Activated CD4-positive, CD25-positive, alpha-beta regulatory T cell treated with anti-CD3 and anti-CD28 coated beads, Interleukin-2, amount 50 U/mL, for 24 hours (primary cell): Measurements from ENCODE around the gene NOXO1.

Experiments used
- ATAC-seq, 2 donors: fragments of 150-1000 bp; cut with Tn5 transposase; one replicate each; pipeline ENCODE4 v1.10.0; 2021; ENCODE audit warnings: mild to moderate bottlenecking in 1 of 2, moderate library complexity in 1 of 2

Gene NOXO1

DNA sequence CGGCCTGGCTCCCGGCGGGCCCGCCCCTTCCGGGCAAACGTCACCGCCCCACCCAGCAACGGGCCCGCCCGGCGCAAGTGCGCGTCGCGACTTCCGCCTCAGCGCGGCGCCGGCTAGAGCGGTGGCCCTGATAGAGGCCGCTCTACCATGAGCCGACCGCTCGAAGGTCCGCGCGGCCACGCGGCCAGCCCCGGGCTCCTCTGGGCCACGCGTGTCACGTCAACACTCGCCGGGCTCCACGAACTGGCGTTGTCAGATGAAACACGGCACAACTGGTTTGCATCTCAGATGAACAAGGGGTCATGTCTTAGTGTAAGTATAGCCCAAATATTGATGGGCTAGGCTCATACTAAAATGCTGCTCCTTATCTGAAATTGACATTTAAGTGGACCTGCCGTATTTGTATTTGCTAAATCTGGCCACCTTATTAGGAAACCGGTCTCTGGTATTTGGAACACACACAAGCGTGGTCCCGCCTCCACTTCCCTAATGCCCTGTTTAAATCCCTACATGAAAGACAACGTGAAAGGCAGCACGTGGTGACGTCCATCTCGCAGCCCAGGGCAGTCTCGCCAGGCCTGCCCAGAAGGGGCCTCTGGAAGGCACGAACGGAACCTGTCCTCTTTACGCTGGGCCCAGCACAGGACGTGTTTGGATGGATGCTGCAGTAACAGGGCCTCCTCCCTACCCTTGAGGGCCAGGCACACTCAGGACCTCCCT is 28.7 kb upstream of the NOXO1 start, which contains the start of gene ZNF598:
Gene ZNF598 (minus strand): TSS at position 31 of the 720 bp plus-strand sequence.
- ATAC-seq = peak; percentile 97

DNA sequence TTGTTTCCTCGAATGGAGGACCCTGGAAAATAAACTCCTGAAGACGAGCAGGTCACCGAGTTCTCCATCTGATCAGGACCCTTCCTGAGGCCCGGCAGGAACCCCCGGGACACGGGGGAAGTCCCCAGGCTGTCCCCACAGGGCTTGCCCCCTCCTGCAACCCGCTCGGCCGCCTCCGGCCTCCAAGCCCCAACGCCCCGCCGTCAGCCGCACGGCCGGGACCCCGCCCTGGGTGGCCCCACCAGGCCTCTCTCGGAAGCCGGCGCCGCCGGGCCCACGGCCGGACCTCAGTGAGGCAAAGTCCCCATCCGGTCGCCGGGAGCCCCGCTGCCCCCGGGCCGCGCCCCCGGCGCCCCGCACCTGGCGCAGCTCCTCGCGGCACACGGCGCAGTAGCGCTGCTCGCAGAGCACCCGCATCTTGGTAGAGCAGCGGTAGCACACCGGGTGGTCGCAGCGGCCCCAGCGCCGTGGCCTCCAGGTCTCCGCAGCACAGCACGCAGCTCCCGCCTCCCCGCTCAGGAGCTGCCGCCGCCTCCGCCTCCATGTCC is 28.0 kb upstream of the NOXO1 start:
- peak; percentile 31 to 50 for ATAC-seq

DNA sequence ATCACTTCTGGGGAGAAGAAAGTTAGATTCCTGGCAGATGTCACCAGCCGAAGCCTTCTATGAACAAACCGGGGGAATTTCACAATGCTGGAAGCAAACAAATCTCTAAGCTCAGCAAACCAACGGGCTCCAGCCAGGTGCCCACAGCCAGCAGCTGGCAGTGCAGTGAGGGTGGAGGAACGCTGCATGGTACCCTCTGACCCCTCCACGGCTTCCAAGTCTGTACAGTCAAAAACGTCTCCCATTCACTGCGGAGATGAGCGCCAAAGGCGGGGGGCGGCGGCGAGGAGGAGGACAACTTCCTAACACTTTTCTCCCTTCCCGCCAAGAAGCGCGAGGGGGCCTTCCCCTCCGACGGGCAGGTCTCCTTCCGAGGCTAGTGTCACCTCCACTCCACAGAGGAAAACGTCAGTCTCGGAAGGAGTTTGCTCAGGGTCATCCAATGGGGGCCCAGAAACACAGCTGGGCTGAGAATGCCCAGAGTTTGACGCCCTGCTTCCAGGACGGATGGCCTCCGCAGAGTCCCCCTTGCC is 27.4 kb upstream of the NOXO1 start:
- no peak for ATAC-seq

DNA sequence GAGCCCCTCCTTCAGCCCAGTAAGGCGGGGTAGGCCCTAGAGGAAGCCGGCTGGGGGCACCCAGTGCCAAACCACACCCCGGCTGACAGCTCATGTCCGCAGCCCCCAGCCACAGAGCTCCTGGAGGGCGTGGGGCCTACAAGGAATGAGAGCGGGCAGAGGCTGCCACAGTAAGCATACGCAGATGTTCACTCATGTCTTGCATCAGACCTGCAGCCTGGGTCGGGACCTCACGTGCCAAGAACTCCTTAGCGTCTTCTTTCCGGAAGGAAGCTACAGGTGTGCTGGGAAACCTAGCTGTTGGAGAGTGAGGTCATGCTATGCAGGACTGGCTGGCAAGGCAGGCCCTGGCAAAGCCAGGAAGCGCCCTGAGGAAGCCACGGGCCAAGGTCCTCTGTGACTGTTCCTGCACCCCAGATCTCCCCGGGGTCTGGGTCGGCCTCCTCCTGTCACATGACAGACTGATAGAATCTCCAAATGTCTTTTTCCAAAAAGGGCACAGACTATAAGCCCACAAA is 26.8 kb upstream of the NOXO1 start:
- no peak for ATAC-seq

DNA sequence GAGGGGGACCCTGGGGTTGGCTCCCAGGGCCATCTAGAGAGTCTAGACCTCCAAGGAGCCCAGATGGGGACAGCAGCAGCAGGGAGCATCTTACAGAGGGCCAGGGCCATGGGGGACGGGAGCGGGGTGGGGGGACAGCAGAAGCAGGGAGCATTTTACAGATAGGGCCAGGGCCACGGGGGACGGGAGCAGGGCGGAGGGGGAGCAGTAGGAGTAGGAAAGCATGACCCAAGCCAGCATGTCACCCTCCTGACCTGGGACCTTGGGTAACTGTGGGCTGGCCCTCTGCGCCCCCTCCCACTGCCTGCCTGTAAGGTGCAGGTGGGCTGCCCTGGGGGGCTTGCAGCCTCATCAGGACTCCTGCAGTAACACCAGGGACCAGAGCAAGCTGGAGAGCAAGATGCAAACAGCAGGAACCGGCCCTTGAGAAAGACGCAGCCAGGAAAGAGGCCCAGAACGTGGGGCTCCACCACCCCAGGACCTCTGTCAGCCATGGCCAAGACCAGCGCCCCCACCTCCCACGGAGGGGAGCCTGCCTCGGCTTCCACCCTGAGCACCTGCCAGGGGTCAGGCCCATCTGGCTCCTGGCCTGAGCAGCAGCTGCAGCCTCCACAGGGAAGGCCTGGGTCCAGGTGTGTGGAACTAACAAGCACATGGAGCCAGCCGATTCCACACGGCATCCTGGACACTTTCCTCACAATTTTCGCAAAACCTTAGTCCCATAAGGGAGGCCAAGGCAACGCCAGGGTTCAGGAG is 26.0 kb upstream of the NOXO1 start:
- ATAC-seq = no peak

DNA sequence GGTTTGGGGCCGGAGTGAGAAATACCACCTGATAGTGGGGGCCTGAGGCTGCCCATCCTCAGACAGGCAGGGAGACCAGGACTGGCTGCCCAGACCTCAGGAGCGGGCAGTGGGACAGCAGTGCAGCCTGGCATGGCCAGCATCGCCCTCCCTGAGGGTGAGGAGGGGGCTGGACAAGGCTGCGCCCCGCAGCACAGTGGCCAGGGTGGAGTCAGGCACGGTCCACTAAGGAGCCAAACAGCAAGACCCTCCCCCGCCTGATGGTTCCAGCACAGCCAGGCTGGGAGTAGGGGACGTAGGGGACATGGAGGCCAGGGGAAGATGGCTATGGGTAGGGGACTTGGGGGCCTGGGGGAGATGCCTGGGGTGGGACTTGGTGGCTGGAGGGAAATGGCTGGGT is 25.0 kb upstream of the NOXO1 start:
- no peak for ATAC-seq

DNA sequence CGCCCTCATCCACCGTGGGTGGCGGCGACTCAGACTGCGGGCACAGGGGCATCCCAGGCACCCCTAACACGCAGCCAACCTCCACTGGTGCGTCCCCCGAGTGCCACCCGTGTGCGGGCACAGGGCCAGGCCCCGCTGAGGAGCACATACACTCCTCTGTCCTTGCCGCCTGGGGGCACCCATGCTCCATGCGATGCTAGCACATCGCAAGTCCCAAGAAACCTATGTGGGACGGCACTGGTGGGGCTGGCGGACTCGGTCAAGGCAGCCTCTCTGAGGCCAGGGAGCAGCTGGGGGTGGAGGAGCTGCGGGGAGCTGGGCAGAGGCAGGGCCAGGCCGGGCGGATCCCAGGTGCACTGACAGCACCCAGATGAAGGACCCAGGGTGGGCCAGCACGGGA is 24.4 kb upstream of the NOXO1 start:
- ATAC-seq = no peak

DNA sequence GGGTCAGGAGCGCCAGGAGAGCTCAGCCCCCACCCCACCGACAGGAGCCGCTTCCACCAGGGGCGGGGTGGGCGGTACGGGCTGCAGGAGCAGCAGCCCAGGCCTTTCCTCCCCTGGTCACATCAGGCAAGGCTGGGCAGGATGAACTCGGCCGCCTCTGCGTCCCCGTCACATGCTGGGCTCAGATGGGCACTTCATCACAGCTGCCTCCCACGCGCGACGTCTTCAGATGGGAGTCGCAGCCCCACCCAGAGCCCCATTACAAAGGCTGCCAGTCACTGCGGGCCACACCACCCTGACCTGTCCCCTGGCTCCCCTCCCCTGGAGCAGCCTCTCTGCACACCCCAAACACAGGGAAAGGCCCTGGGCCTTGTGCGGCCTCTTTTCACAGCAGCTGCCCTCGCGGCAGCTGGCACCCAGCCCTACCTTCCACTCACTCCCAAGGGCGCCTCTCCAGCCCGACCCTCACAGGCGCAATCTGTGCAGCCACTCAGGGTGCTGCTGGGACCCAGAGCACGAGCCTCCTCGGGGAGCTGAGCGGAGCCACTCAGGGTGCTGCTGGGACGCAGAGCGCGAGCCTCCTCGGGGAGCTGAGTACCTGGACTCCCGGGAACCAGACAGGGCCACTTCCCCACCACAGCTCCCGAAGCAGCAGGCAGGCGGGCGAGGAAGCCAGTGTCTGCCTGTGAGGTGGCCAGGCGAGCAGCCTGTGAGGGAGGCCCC is 23.7 kb upstream of the NOXO1 start:
- ATAC-seq = no peak

DNA sequence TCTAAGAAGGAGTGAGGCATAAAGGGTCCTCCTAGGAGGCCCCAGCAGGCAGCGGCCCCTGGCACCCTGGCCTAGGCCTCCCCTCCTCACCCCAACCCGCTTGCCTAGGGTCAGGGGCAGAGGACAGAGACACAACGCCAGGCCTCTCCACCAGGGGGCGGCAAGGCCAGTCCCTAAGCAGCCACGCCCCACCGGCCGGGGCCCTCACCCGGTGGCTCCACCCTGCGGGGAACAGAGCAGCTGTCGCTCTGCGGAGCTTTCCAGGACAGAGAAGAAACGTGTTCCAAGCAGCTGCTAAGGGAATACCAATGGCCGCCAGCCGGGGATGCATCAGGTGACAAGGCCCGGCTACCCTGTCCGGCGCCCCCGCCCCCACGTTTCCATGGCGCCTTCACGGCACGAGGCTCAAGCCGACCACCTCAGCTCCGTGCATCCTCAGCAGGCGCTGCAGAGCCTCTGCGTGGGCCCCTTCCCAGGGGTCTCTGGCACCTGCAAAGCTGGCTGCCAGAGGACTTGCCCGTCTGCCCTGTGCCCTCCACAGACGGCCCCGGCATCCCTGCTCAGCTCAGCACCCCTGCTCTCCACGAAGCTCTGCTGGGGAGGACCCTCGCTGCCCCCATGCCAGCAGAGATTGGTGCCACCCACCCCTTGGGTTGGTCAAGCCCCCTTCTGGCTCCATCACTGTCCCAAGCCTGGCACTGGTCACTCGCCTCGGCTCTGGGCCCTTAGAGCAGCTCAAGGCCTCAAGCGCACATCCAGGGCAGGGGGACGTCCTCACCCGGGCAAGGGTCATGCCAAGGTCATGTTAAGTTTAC is 22.8 kb upstream of the NOXO1 start:
- ATAC-seq = peak; percentile 92 to 94

DNA sequence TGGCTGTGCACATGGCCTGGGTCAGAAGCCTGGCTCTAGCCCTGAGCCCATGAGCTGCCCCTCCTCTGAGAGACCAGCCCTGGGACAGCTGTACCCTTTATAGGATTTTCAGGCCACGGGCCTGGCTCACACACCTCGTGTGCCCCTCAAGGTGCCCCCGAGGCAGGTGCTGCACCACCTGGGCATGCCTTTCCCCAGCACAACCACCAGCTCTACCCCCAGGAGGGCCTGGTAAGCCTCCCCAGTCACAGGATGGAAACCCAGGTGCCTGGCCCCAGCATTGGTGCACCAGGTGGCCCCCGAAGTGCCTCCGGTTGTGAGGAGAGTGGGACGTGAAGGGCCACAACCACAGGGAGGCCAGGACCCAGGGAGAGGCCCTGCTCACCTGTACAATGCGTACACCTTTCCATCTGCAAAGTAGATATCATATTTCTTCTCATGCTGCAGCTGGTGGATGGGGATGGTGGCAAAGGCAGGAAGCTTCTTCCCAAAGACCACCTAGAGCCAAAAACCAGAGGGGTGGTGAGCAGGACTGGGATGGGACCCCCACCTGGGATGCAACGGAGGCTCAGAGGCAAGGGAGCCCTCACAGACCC is 22.1 kb upstream of the NOXO1 start:
- no peak for ATAC-seq

DNA sequence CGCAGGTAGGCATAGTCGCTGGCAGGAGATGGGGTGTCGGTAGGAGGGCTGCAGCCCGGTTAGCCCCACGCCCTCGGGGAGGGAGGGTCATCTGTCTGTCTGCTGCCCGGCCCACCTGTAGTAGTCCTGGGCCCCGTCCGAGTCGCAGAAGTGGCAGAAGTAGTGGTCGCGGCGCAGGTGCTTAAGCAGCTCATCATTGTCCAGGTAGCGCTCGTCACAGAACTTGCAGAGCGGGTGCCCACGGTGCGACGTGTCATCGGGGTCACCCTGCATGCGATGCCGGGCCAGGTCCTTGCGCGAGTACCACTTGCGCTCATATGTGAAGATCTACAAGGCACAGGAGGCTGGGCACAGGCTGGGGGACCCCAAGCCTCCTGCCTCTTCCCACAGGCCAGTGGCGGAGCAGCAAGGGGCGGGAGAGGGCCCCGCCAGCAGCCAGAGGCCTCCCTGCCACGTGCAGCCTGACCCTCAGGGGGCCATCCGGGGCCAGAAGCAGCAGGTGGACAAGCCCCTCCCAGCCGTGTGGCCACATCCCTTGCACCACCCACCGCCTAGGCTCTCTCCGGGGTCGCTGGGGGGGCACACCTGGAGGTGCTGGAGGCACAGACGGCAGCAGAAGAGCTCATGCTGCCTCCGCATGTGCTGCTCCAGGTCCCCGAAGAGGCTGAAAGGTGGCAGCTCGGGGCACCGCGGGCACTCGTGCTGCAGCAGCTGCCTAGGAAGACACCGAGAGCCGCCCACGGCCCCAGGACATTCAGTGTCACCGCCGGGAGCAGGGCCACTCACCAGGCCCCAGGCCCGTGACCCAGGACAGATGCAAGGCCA is 21.3 kb upstream of the NOXO1 start:
- ATAC-seq = no peak

DNA sequence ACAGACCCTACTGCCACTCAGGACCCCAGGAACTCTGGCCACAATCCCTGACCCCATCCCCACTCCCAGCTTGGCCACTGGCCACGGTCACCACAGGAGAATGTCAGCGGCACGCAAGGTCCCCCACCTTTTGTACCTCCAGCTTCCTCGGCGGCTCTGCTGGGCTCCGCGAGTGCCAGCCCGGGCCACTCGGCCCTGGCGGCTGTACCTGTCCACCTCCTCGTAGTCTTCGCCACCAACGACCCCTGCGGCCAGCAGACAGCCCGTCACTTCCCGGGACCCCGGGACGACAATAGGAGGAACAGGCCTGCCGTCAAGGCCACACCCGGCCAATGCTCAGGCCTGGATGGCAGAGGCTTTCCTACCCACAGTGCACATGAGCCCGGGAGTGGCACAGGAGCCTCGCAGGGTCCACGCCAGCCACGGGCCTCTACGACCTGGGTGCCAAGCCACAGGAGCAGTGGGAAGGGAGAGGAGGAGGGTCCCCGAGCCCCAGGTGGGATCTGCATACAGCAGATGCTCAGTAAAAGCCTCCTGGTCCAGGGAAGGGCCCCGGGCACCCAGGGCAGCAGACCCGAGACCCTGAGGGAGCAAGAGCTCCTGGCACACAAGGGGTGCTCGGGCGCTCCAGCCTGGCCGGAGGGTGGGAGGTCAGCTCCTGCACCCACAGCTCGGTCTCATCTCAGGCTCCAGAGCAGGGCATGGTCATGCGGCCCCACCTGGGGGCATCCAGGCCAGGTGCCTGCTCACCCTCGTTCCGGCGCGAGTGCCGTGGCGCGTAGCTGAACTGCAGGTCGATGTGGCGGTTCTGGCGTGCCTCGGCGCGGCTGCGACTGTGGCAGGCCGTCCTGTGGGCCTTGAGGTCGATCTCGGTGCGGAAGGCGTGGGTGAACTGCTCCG is 20.4 kb upstream of the NOXO1 start:
- ATAC-seq = no peak

DNA sequence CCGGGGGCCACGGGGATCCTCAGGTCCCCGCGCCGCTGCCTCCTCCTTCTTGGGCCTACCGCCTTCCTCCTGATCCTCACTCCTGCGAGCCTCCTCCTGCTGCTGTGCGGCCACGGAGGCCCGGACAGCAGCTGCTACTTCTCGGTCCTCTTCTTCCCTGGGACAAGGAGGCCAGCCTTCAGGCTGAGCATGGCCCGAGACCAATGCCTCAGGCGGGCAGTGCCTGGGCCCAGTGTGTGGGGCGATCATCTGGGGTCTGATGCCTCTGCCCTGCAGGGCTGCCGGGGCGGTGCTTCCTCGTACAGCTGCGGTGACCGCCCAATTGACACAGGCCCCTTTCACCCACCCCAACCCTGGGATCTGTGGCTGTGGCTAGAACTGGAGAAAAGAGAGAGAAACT is 19.8 kb upstream of the NOXO1 start:
- ATAC-seq = no peak

DNA sequence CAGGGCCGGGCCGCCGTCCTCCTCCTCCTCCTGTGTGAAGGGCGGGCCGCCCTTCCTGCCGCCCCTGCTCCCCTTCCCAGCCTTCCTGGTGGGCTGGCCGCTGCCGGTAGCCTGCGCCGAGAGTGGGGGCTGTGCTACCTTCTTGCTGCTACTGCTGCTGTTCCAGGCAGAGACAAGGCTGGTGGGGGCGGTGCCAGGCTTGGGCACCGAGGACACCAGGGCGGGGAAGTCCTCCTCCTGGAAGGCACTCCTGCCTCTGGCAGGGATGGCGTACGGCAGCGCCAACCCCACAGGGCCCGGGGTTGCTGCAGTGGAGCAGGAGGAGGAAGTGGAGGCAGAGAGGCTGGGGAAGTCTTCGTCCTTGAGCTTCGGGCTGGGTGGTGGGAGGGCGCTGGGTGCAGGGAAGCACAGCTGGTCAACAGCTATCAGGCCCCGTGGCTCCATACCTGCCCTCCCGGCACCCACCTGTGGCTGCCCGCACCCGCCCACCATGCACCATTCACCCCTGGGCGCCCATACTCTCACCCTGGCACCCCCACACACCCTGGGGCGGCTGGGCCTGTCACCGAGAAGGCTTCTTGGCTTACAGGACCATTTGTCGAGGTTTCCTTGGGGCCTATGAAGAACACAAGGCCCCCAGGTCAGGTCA is 18.7 kb upstream of the NOXO1 start:
- ATAC-seq = no peak

DNA sequence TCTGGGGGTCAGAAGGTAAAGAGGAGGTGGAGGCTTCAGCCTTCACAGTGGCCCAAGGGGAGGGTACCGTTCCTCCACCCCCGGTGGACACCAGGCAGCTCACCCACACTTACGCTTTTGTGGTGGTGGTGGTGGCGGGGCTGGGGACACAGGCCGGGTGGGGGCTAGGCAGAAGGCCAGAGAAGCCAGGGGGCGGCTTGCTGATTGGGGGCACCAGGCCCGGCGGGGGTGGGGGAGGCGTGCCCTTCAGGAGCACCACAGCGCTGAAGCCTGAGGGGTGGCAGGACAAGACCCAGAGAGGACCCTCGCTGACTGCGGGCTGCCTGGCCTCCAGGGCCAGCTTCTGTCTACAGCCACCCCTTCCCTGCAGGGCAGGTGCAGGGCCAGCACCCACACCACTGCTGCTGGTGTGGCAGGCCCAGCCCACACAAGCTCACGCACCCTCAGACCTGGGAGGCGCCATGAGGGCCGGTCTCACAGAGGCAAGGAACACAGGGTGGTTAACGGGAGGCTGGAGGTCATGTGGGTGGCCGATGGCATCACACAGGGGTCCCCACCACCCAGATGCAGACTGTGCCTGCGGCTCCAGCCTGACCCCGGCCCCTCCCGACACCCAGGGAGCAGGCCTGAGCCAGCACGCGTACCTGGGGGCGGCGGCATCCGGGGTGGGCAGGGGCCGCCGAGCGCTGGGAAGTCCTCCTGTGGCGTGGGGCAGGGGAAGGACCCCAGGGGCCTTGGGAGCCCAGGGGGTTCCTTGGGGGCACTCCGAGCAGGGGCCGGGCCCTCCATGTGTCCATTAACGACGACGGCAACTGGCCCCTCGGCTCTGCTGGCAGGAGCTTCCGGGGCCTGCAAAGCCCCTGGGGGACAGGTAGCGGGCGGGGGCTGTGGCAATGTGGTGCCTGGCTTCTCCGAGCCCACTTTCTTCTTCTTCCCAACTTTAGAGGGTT is 17.9 kb upstream of the NOXO1 start:
- no peak for ATAC-seq

DNA sequence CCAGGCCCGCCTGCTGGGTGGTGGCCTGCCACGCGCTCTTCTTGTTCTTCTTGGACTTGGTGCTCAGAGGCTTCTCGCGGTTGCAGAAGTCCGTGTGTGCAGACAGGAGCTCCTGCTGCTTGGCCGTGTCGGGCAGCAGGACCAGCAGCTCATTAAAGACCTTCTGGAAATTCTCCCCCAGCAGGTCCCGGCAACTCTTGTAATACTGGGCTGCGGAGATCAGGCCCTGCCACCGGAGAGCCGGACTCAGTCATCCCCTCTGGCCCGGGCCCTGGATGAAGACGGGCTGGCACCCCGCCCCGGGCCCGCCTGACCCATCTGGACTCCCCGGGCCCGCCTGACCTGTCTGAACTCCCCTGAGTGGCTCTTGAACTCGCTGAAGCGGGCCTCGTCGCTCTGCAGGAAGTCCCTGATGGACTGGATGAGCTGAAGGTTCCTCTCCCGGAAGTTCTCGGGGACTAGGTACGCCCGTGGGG is 17.1 kb upstream of the NOXO1 start:
- ATAC-seq = no peak

DNA sequence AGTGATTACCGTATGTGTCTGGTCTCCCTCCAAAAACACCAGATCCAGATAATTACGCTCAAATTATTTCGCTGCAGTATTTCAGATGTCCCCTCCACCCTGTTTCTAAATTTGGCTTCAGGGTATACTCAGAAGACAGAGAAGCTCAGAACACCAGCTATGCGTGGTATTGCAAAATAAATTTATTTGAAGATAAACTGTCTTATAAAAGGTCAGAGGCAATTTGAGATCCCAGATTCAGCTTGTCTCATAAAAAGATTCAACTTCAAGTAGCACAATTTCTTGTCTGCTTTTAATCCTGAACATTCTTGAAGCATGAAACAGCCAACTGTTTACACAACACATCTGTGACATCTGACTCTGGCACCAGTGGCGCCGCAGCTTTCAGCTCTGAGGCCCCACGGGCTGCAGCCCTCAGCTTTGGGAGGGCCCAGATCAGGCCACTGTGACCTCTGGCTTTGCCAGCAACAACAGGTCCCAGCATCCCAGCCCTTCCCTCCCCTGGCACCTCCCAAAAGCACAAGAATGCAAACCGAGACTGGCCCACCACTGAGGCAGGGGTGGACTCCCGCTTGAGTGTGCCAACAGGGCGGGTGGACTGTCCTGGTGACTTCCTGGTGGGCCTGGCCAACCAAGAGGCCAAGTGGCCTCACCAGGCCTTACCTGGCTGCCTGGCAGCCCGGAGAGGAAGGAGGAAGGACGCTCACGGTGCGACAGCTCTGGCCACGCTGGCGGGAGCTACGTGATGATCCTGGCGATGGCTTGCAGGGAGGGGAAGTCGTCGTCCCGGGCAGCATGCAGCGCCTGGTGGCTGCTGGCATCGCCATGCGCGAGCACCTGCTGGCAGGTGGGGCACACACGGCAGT is 16.5 kb upstream of the NOXO1 start:
- no peak for ATAC-seq
